ENCODE results near the gene NRP2. TPM values are rescaled to one million over a fixed set of nuclear protein-coding genes. Genes with fewer than 3 reads are reported as not detected.

The NRP2 gene
- total RNA-seq, 1 donor from 2014 or later: 64.0 TPM

GRCh38 chr2:205650931-205651330, 31.4 kb upstream of the NRP2 start:
- Mint-ChIP-seq H3K27ac (no peak overlapping the region), H3K4me3 (no peak overlapping the region), H3K36me3 (ENCODE audit: low read depth) (no peaks in the 10 kb centered on the region), H3K27me3 (ENCODE audit: insufficient read depth) (no peaks in the 10 kb centered on the region), H3K9me3 (no peaks in the 10 kb centered on the region), H3K4me1 (ENCODE audit: low read depth) (peaks cover 6% of the 10 kb centered on the region)
- intact Hi-C loops (cut with micrococcal nuclease): no loop called here
- no peak for DNase-seq (ENCODE audit: low spot score)

DNA sequence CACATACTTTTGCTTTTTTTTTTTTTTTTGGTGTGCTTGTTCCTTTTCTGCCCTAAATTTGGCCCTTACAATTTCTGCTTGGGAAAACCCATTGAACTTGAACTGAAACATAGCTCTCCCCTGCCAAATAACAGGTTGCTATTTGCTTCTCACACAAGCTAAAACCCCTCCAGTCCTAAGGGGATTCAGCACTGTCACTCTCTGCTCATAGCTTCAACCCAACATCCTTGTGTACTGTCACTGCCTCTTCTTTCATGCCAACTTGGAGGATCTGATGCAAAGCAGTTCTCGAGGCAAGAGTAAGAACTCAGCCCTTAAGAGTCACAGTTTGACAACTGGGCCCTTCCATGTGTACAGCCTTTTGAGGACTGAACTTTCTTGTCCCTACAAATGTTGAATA, 30.6 kb upstream of the NRP2 start:
- no peak overlapping the region for H3K4me3 Mint-ChIP-seq
- H3K27me3 Mint-ChIP-seq (ENCODE audit: insufficient read depth): peaks cover 4% of the 10 kb centered on the region
- DNase-seq (ENCODE audit: low spot score): no peak
- H3K27ac Mint-ChIP-seq: no peak overlapping the region
- H3K36me3 Mint-ChIP-seq (ENCODE audit: low read depth): no peaks in the 10 kb centered on the region
- no peaks in the 10 kb centered on the region for H3K9me3 Mint-ChIP-seq
- H3K4me1 Mint-ChIP-seq (ENCODE audit: low read depth): peaks cover 6% of the 10 kb centered on the region
- intact Hi-C loops (cut with micrococcal nuclease): no loop called here

- Mint-ChIP-seq H3K4me1 (ENCODE audit: low read depth) (peaks cover 9% of the 10 kb centered on the region), H3K4me3 (no peak overlapping the region), H3K36me3 (ENCODE audit: low read depth) (no peaks in the 10 kb centered on the region), H3K27ac (no peak overlapping the region), H3K9me3 (no peaks in the 10 kb centered on the region), H3K27me3 (ENCODE audit: insufficient read depth) (peaks cover 5% of the 10 kb centered on the region)
- intact Hi-C loops (cut with micrococcal nuclease): no loop called here
- no peak for DNase-seq (ENCODE audit: low spot score)
These were observed 27.3 kb upstream of the NRP2 start for GRCh38 chr2:205654878-205655605.

DNA sequence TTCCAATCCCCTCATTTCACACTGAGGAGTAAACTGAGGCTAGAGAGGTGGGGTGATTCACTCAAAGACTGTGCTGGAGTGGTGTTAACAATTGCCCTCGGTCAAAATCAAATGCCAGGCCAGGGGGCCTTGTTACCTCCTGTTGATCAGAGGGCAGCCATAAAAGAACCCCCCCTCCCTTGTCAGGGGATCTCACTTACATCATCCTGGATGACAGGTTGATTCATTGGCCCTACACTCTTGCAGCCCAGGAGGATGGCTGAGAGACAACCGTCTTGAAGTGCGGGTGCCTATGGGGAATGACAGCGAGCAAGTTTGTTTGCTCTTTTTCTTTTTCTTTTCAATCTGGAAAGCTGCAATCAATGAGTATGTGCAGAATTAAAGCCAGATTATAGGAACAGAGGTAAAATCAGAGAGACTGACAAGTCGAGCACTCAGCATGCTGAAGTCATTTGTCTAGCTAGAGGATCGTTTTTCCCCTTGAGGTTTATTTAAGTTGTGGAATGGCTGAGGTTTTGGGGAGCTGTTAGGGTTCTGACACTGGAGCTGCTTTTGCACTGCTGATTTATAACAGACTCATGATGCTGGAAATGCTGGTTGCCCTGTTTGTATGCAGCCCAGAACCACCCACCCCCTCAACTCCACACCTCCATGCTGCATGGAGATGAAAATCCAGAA, 26.4 kb upstream of the NRP2 start:
- no peak for DNase-seq (ENCODE audit: low spot score)
- H3K9me3 Mint-ChIP-seq: no peaks in the 10 kb centered on the region
- H3K27me3 Mint-ChIP-seq (ENCODE audit: insufficient read depth): peaks cover 5% of the 10 kb centered on the region
- intact Hi-C loops (cut with micrococcal nuclease): no loop called here
- no peak overlapping the region for H3K27ac Mint-ChIP-seq
- peaks cover 18% of the 10 kb centered on the region for H3K4me1 Mint-ChIP-seq (ENCODE audit: low read depth)
- H3K4me3 Mint-ChIP-seq: no peak overlapping the region
- H3K36me3 Mint-ChIP-seq (ENCODE audit: low read depth): no peaks in the 10 kb centered on the region

DNA sequence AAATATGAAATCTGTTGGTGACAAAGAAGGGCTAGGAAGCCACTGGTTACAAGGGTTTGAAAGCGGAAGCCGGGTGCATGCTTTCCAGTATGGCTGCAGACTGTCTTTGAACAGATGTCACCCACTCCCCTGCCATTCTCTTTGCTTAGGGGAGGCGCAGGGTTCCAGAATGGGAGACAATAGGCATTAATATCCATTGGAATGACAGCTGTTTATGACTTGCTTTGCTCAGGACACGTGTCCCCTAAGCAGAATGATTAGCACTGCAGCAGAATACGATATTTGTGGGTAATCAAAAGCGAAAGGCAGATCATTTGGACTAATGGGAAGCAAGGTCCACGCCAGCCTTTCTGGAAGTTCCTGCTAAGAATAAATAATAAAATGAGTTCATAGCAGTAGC, 25.8 kb upstream of the NRP2 start:
- intact Hi-C loops (cut with micrococcal nuclease): no loop called here
- H3K36me3 Mint-ChIP-seq (ENCODE audit: low read depth): no peaks in the 10 kb centered on the region
- H3K9me3 Mint-ChIP-seq: no peaks in the 10 kb centered on the region
- H3K27ac Mint-ChIP-seq: no peak overlapping the region
- H3K4me1 Mint-ChIP-seq (ENCODE audit: low read depth): peaks cover 23% of the 10 kb centered on the region
- DNase-seq (ENCODE audit: low spot score): no peak
- no peak overlapping the region for H3K4me3 Mint-ChIP-seq
- peaks cover 5% of the 10 kb centered on the region for H3K27me3 Mint-ChIP-seq (ENCODE audit: insufficient read depth)

DNA sequence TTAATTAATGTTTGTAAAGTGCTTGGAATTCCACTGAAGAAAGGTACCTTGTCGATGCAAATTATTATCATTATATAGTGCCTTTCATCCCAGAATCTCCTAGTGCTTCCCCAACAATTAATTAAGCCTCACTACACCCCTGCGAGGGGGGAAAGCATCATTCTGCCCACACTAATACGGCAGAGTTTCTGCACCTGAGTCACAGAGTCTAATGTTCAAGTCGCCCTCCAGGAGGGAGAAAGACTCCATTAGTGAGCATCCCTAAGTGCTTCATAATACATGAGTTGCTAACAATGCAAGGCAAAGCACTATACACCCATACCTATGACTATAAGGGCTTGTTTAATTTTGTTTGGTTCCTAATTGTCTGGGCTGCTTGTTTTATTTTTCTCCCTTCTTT, 25.4 kb upstream of the NRP2 start:
- Mint-ChIP-seq H3K36me3 (ENCODE audit: low read depth) (no peaks in the 10 kb centered on the region), H3K27me3 (ENCODE audit: insufficient read depth) (peaks cover 5% of the 10 kb centered on the region), H3K4me3 (no peak overlapping the region), H3K27ac (no peak overlapping the region), H3K9me3 (no peaks in the 10 kb centered on the region), H3K4me1 (ENCODE audit: low read depth) (peaks cover 25% of the 10 kb centered on the region)
- DNase-seq (ENCODE audit: low spot score): no peak
- intact Hi-C loops (cut with micrococcal nuclease): no loop called here

DNA sequence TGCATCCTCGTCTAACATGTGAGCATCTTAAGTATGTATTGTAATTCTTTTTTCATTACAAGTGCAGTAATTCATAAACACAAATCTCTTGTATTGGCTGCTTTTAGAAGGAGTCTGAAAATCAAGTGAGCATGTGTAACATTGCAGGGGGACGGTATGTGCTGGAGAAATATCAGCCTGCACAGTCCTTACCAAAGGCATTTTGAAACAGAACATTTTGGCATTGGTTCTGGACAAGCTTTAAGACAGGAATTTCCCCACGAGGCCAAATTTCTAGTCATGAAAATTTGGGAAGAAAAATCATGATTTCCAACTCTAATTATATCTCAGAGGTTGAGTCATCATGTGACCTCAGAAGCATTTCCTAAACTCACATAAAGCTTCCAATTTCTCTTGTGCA, 24.7 kb upstream of the NRP2 start:
- H3K4me1 Mint-ChIP-seq (ENCODE audit: low read depth): peaks cover 30% of the 10 kb centered on the region
- H3K4me3 Mint-ChIP-seq: no peak overlapping the region
- no peaks in the 10 kb centered on the region for H3K36me3 Mint-ChIP-seq (ENCODE audit: low read depth)
- intact Hi-C loops (cut with micrococcal nuclease): no loop called here
- H3K27ac Mint-ChIP-seq: no peak overlapping the region
- DNase-seq (ENCODE audit: low spot score): no peak
- H3K27me3 Mint-ChIP-seq (ENCODE audit: insufficient read depth): peaks cover 5% of the 10 kb centered on the region
- H3K9me3 Mint-ChIP-seq: no peaks in the 10 kb centered on the region

DNA sequence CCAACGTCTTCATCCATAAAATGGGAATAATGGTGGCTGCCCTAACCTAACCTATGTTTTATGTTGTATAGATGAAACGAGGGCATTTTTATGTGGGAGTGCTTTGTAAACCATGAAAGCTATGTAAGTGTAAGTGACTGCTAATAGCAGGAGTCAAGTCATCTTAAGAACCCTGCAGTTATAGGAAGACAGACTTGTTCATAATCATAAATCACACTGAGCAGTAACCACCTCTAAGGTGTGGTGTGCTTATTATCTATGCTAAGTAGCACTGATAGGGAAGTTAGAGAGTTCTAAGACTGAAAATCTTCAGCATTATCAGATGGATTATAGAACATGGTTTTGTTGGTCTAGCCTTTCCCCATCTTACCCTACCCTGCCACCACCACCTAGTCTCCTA, 24.2 kb upstream of the NRP2 start:
- no peak for DNase-seq (ENCODE audit: low spot score)
- Mint-ChIP-seq H3K9me3 (no peaks in the 10 kb centered on the region), H3K27ac (no peak overlapping the region), H3K36me3 (ENCODE audit: low read depth) (no peaks in the 10 kb centered on the region), H3K4me1 (ENCODE audit: low read depth) (peaks cover 32% of the 10 kb centered on the region), H3K27me3 (ENCODE audit: insufficient read depth) (peaks cover 5% of the 10 kb centered on the region), H3K4me3 (no peak overlapping the region)
- intact Hi-C loops (cut with micrococcal nuclease): loop anchor here (1.0 kb wide), 1 partner anchor 44 kb away; no protein-coding TSS in a partner anchor

- H3K9me3 Mint-ChIP-seq: no peaks in the 10 kb centered on the region
These were observed 23.7 kb upstream of the NRP2 start for GRCh38 chr2:205658572-205658971.

GRCh38 chr2:205659922-205660321, 22.4 kb upstream of the NRP2 start:
- intact Hi-C loops (cut with micrococcal nuclease): no loop called here
- H3K4me3 Mint-ChIP-seq: peak overlapping the region; percentile 17

More at GRCh38 chr2:205658572-205658971, 23.7 kb upstream of the NRP2 start:
- no peaks in the 10 kb centered on the region for H3K36me3 Mint-ChIP-seq (ENCODE audit: low read depth)
- no peak overlapping the region for H3K27ac Mint-ChIP-seq
- H3K4me3 Mint-ChIP-seq: no peak overlapping the region
- no peak for DNase-seq (ENCODE audit: low spot score)
- intact Hi-C loops (cut with micrococcal nuclease): loop anchor here (1.0 kb wide), 1 partner anchor 44 kb away; no protein-coding TSS in a partner anchor
- peaks cover 5% of the 10 kb centered on the region for H3K27me3 Mint-ChIP-seq (ENCODE audit: insufficient read depth)
- H3K4me1 Mint-ChIP-seq (ENCODE audit: low read depth): peaks cover 32% of the 10 kb centered on the region

DNA sequence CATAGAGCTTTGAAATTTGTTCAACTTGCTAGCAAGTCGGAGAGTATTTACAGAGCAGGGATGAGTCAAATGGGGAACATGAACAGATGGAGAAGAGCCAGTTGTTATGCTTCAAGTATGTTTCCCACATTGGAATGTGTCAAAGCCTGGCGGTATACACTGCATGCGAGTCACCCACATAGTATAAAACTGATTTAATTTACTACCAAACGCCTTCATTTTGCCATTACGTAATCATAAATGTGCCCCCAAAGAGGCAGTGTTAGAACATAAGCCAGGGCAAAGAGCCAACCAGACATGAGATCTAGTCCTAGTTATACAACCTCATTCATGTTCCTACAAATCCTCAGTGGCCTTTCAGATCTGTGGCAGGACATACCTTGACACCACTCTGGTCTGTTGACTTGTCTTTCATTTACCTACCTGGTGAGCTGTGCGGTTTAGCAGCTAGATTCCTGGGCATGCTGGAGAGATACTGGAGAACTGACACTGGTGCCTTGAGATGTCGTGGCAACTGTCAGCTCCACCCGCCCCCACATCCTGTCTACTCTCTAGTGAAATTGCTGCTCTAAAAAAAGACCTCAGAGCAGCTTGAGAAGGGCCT, 21.7 kb upstream of the NRP2 start:
- intact Hi-C loops (cut with micrococcal nuclease): no loop called here
- Mint-ChIP-seq H3K27me3 (ENCODE audit: insufficient read depth) (peaks cover 5% of the 10 kb centered on the region), H3K27ac (peak overlapping the region; percentile 45), H3K9me3 (no peaks in the 10 kb centered on the region), H3K4me1 (ENCODE audit: low read depth) (peaks cover 32% of the 10 kb centered on the region), H3K36me3 (ENCODE audit: low read depth) (no peaks in the 10 kb centered on the region), H3K4me3 (peak overlapping the region; percentile 28)
- peak; percentile 30 for DNase-seq (ENCODE audit: low spot score)

More at GRCh38 chr2:205659922-205660321, 22.4 kb upstream of the NRP2 start:
- H3K27ac Mint-ChIP-seq: no peak overlapping the region
- no peaks in the 10 kb centered on the region for H3K9me3 Mint-ChIP-seq
- H3K27me3 Mint-ChIP-seq (ENCODE audit: insufficient read depth): peaks cover 5% of the 10 kb centered on the region
- no peak for DNase-seq (ENCODE audit: low spot score)
- no peaks in the 10 kb centered on the region for H3K36me3 Mint-ChIP-seq (ENCODE audit: low read depth)
- peaks cover 37% of the 10 kb centered on the region for H3K4me1 Mint-ChIP-seq (ENCODE audit: low read depth)

- no peak overlapping the region for H3K27ac Mint-ChIP-seq
- no peaks in the 10 kb centered on the region for H3K9me3 Mint-ChIP-seq
- peaks cover 32% of the 10 kb centered on the region for H3K4me1 Mint-ChIP-seq (ENCODE audit: low read depth)
- H3K4me3 Mint-ChIP-seq: peak overlapping the region; percentile 28
- intact Hi-C loops (cut with micrococcal nuclease): no loop called here
- no peak for DNase-seq (ENCODE audit: low spot score)
- peaks cover 2% of the 10 kb centered on the region for H3K27me3 Mint-ChIP-seq (ENCODE audit: insufficient read depth)
- H3K36me3 Mint-ChIP-seq (ENCODE audit: low read depth): no peaks in the 10 kb centered on the region
These were observed 21.0 kb upstream of the NRP2 start for GRCh38 chr2:205661281-205661680.

Measured in activated T-helper 1 cell treated with anti-CD3 and anti-CD28 coated beads, Interleukin-12 subunit alpha, Interleukin-12 subunit beta, Interleukin-2, Interleukin-4 antibody, amounts not matched to agents 30 ng/mL and 10 ng/mL and 1 ng/mL, durations not matched to agents 14 hours and 24 hours and 36 hours (primary cell).